Mesothelial cell of epicardium (in vitro differentiated cells): Measurements from ENCODE around the gene CEP131. TPM values are rescaled to one million over a fixed set of nuclear protein-coding genes. Genes with fewer than 3 reads are reported as not detected.

ENCODE experiments used
- DNase-seq, 2 experiments: peaks; one replicate each; pipeline ENCODE4 v3.0.0; 2021; ENCODE audit warnings: low spot score in 2 of 2; ENCODE audit not compliant: unreplicated experiment in 2 of 2
- H3K27ac Mint-ChIP-seq: 2 replicates; pipeline ENCODE4 v1.8.0; 2021; ENCODE audit warnings: mixed read lengths
- H3K27me3 Mint-ChIP-seq: 2 replicates; pipeline ENCODE4 v1.8.0; 2021; ENCODE audit warnings: low read depth, mixed read lengths
- H3K36me3 Mint-ChIP-seq: 2 replicates; pipeline ENCODE4 v1.8.0; 2021; ENCODE audit warnings: mixed read lengths
- H3K4me1 Mint-ChIP-seq: 2 replicates; pipeline ENCODE4 v1.8.0; 2021; ENCODE audit warnings: mixed read lengths
- H3K4me3 Mint-ChIP-seq: 2 replicates; pipeline ENCODE4 v1.8.0; 2021; ENCODE audit warnings: mild to moderate bottlenecking, moderate library complexity, mixed read lengths
- H3K9me3 Mint-ChIP-seq: 2 replicates; pipeline ENCODE4 v1.8.0; 2021; ENCODE audit warnings: mixed read lengths
- CTCF ChIP-seq: fragments of 200-600 bp; sonication (generic); IDR thresholded peaks from one replicate; pipeline ENCODE4 v1.5.0; 2021; ENCODE audit warnings: antibody characterized with exemption; ENCODE audit not compliant: unreplicated experiment
- total RNA-seq: library from RNA; stranded (reverse); gene quantifications from 3 replicates; pipeline ENCODE4 v1.2.1, GENCODE V29; 2021

The CEP131 gene
- total RNA-seq, 1 donor from 2014 or later: 27.3 TPM

GRCh38 chr17:81188491-81188840 is 34.3 kb downstream of the CEP131 start:
- Mint-ChIP-seq H3K9me3 (no peaks in the 10 kb centered on the region), H3K36me3 (no peaks in the 10 kb centered on the region), H3K27ac (no peak overlapping the region), H3K4me3 (no peak overlapping the region), H3K27me3 (peaks cover 5% of the 10 kb centered on the region), H3K4me1 (no peaks in the 10 kb centered on the region)
- TF ChIP-seq CTCF: no peak
- DNase-seq: no peak

GRCh38 chr17:81187586-81188490 is 34.9 kb downstream of the CEP131 start:
- DNase-seq: no peak
- no peak overlapping the region for H3K4me3 Mint-ChIP-seq
- no peaks in the 10 kb centered on the region for H3K4me1 Mint-ChIP-seq
- peaks cover 5% of the 10 kb centered on the region for H3K27me3 Mint-ChIP-seq
- H3K9me3 Mint-ChIP-seq: no peaks in the 10 kb centered on the region
- no peak overlapping the region for H3K27ac Mint-ChIP-seq
- H3K36me3 Mint-ChIP-seq: no peaks in the 10 kb centered on the region
- TF ChIP-seq CTCF: no peak

- Mint-ChIP-seq H3K27ac (no peak overlapping the region), H3K4me1 (no peaks in the 10 kb centered on the region), H3K4me3 (no peak overlapping the region), H3K36me3 (no peaks in the 10 kb centered on the region), H3K9me3 (no peaks in the 10 kb centered on the region), H3K27me3 (peaks cover 5% of the 10 kb centered on the region)
- no peak for DNase-seq
- no peak for TF ChIP-seq CTCF
These were observed 35.6 kb downstream of the CEP131 start for GRCh38 chr17:81187120-81187519.

- H3K27ac Mint-ChIP-seq: no peak overlapping the region
- H3K4me3 Mint-ChIP-seq: no peak overlapping the region
- TF ChIP-seq CTCF: no peak
- no peaks in the 10 kb centered on the region for H3K9me3 Mint-ChIP-seq
- no peak for DNase-seq
- H3K27me3 Mint-ChIP-seq: peaks cover 5% of the 10 kb centered on the region
- no peaks in the 10 kb centered on the region for H3K4me1 Mint-ChIP-seq
- H3K36me3 Mint-ChIP-seq: no peaks in the 10 kb centered on the region
These were observed 36.6 kb downstream of the CEP131 start for GRCh38 chr17:81186203-81186602.

GRCh38 chr17:81184555-81184954 is 38.2 kb downstream of the CEP131 start:
- H3K9me3 Mint-ChIP-seq: no peaks in the 10 kb centered on the region
- H3K27me3 Mint-ChIP-seq: peaks cover 5% of the 10 kb centered on the region
- H3K4me1 Mint-ChIP-seq: no peaks in the 10 kb centered on the region
- TF ChIP-seq CTCF: no peak
- H3K27ac Mint-ChIP-seq: no peak overlapping the region
- no peak for DNase-seq
- H3K4me3 Mint-ChIP-seq: no peak overlapping the region
- no peaks in the 10 kb centered on the region for H3K36me3 Mint-ChIP-seq
